HG03095 (cell line): ENCODE data around the gene DISC1.

Experiments used
- ATAC-seq: cut with Tn5 transposase; IDR thresholded peaks from one replicate; pipeline ENCODE4 v1.9.1; 2021; ENCODE audit warnings: moderate library complexity; ENCODE audit not compliant: unreplicated experiment

The DISC1 gene

GRCh38 chr1:231972111-231972445 lies 345.5 kb downstream of the DISC1 start:
- ATAC-seq = no peak

GRCh38 chr1:231973830-231974229 lies 347.2 kb downstream of the DISC1 start:
- ATAC-seq = no peak

GRCh38 chr1:231976231-231976630 lies 349.6 kb downstream of the DISC1 start:
- ATAC-seq = no peak

GRCh38 chr1:231981675-231982074 lies 355.1 kb downstream of the DISC1 start:
- no peak for ATAC-seq

- ATAC-seq = no peak
Measured at GRCh38 chr1:231982871-231983587, 356.4 kb downstream of the DISC1 start.

- no peak for ATAC-seq
Measured at GRCh38 chr1:231983588-231984193, 357.1 kb downstream of the DISC1 start.

GRCh38 chr1:231985296-231986023 lies 358.9 kb downstream of the DISC1 start:
- ATAC-seq = no peak

GRCh38 chr1:231986631-231987336 lies 360.2 kb downstream of the DISC1 start:
- no peak for ATAC-seq

- ATAC-seq = no peak
Measured at GRCh38 chr1:231990388-231990787, 363.8 kb downstream of the DISC1 start.

- no peak for ATAC-seq
Measured at GRCh38 chr1:231991231-231991630, 364.6 kb downstream of the DISC1 start.

- no peak for ATAC-seq
Measured at GRCh38 chr1:231993968-231994455, 367.4 kb downstream of the DISC1 start.

GRCh38 chr1:231998791-231999190 lies 372.2 kb downstream of the DISC1 start:
- no peak for ATAC-seq

- no peak for ATAC-seq
Measured at GRCh38 chr1:232005300-232005699, 378.7 kb downstream of the DISC1 start.

GRCh38 chr1:232009741-232010140 lies 383.2 kb downstream of the DISC1 start:
- no peak for ATAC-seq

- no peak for ATAC-seq
Measured at GRCh38 chr1:232011961-232012360, 385.4 kb downstream of the DISC1 start.

GRCh38 chr1:232012773-232013386 lies 386.3 kb downstream of the DISC1 start:
- no peak for ATAC-seq

- no peak for ATAC-seq
Measured at GRCh38 chr1:232014941-232015340, 388.4 kb downstream of the DISC1 start.

GRCh38 chr1:232016616-232017015 lies 390.0 kb downstream of the DISC1 start:
- ATAC-seq = no peak

- ATAC-seq = no peak
Measured at GRCh38 chr1:232017057-232017456, 390.5 kb downstream of the DISC1 start.

- no peak for ATAC-seq
Measured at GRCh38 chr1:232017759-232018158, 391.2 kb downstream of the DISC1 start.
